Skin of body (tissue), 2 donors: ENCODE results near the gene ARIH1. TPM values are rescaled to one million over a fixed set of nuclear protein-coding genes. Genes with fewer than 3 reads are reported as not detected.
"Not testable (repeated sequence)": the region's sequence is repeated elsewhere in the genome, so short reads cannot be mapped to it uniquely, and the experiment has no call there.

Experiments used
- DNase-seq: peaks from one replicate; lab custom pipeline; 2025; lab: John Stamatoyannopoulos, UW
- total RNA-seq: library from RNA; depleted of rRNA; stranded (reverse); fragments of >200 nt; gene quantifications from one replicate; pipeline ENCODE4 v1.2.3, GENCODE V29; 2014

ARIH1 gene, protein sequence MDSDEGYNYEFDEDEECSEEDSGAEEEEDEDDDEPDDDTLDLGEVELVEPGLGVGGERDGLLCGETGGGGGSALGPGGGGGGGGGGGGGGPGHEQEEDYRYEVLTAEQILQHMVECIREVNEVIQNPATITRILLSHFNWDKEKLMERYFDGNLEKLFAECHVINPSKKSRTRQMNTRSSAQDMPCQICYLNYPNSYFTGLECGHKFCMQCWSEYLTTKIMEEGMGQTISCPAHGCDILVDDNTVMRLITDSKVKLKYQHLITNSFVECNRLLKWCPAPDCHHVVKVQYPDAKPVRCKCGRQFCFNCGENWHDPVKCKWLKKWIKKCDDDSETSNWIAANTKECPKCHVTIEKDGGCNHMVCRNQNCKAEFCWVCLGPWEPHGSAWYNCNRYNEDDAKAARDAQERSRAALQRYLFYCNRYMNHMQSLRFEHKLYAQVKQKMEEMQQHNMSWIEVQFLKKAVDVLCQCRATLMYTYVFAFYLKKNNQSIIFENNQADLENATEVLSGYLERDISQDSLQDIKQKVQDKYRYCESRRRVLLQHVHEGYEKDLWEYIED
- 51.8 TPM for total RNA-seq

DNA sequence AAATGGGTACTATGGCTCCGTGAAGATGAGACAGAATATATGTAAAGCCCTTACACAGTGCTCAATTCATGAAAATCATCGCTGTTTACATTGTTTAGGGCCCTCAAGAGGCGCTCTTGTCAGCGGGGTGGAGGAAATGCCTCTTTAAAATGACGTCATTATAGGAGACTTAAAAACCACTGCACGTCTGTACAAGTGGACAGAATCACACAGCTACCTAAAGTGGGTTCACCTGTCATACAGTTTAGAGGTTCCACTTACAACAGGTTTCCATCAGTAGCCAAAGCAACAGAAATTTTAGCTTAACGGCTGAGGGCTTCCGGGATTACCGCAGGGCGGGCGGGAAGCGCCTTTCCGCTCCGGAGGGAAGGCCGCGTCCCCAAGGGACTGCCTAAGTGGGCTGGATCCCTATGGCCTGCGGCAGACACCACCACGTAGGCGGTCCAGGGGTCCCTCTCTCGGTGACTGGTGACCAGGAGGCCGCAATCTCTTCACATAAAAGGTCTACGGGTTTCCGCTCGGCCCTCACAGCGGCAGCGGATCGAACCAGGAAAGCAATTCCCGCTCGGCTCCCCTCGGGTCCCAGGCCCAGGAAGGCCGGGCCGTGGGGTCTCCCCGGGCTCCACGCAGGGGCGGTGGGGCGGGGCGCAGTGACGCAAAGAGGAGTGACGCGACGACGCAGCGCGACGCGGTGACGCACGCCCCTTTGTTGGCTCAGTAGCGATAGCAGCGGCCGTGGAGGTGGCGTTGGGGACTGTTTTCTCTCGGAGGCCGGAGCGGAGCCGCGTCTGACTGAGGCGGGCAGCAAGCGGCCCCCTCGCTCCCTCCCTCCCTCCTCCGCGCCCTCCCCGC is at the start of gene ARIH1:
Gene ARIH1 (plus strand): TSS at position 717 of the 852 bp plus-strand sequence. CDS start 310 bp downstream, outside the sequence.
- DNase-seq: peak; percentile 96

DNA sequence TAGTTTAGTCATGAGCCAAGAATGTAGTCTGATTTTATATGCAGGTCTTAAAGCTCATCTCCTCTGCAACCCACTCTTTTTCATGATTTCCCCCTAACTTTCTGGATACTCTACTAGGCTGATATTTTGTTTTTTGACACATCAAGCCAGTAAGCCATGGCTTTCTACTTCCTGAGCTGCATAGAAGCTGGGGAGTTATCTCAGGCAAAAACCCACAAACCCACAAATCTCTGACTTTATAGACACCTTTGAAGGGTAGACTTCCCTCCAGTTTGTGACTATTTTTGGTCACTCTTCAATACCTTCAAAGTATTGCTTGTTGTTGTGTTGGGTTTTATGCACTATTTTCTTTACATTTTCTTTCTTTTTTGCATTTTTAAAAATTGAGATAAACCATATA is 47.4 kb upstream of the ARIH1 start:
- no peak for DNase-seq

DNA sequence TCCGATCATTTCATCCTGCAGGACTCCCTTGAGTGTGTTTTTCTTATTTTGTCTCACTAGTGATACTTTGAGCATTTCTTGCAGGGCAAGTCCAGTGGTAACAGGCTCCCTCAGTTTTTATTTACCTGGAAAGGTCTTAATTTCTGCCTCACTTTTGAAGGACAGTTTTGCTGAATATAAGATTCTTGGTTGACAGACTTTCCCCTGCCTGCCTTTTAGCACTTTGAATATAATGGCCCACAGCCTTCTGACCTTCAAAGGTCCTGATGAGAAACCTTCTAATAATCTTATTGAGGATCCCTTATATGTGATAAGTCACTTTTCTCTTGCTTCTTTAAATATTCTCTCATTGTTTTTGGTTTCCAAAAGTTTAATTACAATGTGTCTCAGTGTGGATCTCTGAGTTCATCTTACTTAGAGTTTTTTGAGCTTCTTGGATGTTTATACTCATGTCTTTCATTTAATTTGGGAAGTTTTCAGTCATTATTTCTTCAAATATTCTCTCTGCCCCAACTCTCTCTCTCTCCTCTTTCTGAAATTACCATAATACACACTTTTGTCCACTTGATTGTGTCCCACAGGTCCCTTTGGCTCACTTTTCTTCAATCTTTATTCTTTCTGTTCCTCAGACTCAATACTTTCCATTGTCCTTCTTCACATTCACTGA is 36.3 kb upstream of the ARIH1 start:
- no peak for DNase-seq

DNA sequence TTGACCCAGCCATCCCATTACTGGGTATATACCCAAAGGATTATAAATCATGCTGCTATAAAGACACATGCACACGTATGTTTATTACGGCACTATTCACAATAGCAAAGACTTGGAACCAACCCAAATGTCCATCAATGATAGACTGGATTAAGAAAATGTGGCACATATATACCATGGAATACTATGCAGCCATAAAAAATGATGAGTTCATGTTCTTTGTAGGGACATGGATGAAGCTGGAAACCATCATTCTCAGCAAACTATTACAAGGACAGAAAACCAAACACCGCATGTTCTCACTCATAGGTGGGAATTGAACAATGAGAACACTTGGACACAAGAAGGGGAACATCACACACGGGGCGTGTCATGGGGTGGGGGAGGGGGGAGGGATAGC is 31.3 kb upstream of the ARIH1 start:
- not testable (repeated sequence) for DNase-seq

DNA sequence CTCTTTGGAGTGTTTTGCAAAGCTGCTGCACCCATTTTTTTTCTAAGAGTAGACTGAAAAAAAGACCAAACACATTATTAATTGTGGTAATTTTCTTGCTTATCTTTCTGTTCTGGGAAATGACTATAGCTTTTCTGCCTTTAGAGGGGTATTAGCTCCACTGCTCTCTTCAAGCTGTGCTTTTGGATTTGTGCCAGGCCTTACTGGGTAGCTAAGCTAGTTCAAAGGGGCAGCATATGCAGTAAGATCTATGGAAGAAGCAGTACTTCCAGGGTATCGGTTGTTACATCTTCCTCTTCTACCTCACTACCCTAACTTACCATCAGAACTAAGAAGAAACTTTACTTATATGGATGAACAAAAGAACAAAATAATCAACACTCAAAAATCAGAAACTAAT is 28.7 kb upstream of the ARIH1 start:
- DNase-seq: no peak

DNA sequence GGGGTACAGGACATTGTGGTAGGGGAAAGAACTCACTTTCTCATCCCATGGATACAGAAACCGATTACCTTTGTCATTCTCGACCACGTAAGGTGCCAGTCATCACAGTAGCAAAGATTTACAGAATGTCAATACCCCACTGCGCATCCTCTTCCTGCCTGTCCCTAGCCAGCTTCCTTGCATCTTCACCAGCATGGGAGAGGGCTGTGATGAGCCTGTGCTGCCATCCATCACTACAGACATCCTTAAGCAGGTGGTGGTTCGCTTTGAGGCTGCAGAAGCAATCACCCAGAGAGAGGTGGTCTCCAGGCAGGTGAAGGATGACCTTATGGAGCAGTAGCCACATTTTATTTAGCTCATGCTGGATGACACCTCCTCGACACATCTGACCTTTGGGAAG is 23.3 kb upstream of the ARIH1 start:
- no peak for DNase-seq

DNA sequence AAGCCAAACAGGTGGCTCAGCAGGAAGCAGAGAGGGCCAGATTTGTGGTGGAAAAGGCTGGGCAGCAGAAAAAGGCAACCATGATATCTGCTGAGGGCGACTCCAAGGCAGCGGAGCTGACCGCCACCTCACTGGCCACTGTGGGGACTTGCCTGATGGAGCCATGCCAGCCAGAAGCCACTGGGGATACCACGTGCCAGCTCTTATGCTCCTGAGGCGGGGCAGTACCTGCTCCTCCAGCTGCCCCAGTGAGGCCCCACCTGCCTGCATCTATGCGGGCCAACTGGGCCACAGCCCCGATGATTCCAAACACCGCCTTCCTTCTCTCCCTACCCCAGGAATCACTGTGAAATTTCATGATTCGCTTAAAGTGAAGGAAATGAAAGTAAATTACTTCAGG is 22.9 kb upstream of the ARIH1 start:
- no peak for DNase-seq

DNA sequence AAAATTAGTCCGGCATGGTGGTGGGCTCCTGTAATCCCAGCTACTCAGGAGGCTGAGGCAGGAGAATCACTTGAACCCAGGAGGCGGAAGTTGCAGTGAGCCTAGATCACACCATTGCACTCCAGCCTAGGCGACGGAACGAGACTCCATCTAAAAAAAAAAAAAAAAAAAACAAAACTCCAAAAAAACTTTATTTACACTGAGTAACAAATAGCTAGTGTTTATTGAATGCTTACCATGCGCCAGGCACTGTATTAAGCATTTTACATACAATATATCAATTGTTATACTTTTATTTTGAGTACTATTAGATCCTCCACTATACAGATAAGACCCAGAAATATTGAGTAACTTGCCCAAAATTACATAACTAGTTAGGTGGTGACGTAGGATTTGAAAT is 17.4 kb upstream of the ARIH1 start:
- DNase-seq: no peak

DNA sequence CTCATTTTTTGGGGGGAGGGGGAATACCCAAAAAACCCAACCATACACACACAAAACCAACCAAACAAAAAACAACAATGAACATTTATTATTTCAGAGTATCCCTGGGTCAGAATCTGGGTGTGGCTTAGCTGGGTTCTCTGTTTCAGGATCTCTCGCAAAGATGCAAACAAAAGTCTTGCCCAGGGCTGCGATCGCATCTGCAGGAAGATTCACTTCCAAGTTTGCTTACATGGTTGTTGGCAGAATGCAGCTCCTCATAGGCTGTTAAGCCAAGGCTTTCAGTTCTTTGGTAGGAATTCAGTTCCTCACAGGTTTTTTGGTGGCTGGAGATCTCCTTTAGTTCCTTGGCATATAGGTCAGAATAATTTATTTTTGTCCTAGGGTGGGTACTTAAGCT is 13.7 kb upstream of the ARIH1 start:
- DNase-seq: no peak

DNA sequence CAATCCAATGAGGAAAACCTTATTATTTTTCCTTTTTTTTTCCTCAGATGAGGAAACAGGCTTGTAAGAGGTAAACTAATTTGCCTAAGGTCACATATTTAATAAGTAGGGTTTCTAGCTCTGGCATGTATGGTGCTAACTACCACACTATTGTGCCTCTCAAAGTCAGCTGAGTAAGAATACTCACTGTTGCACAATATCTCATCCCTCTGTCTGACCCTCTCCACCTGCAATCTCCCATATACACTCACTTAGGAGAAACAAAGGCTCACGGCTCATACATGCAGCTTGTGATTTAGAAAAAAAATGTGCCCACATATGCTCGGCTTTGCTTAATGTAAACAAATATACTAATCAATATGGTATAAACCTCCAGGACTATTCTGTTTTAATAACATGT is 10.4 kb upstream of the ARIH1 start:
- no peak for DNase-seq

DNA sequence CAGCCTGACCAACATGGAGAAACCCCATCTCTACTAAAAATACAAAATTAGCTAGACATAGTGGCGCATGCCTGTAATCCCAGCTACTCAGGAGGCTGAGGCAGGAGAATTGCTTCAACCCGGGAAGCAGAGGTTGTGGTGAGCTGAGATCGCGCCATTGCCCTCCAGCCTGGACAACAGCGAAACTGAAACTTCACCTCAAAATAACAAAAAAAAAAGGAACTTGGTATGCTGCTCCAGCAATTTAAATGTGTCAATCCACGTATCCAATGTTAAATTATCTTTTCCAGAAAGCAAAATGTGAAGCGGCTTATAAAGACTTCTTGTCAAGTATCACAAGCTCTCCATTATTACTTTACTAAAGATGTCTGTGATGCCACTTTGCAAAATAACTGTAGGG is 9.9 kb upstream of the ARIH1 start:
- no peak for DNase-seq

DNA sequence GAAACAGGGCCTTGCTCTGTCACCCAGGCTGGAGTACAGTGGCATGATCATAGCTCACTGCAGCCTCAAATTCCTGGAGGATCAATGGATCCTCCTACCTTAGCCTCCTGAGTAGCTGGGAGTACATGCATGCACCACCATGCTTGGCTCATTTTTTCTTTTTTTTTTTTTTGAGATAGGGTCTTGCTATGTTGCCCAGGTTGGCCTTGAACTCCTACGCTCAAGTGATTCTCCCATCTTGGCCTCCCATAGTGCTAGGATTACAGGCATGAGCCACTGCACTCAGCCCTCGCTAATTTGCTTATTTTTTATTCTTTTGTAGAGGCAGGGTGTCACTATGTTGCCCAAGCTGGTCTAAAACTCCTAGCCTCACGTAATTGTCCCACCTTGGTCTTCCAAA is 6.0 kb upstream of the ARIH1 start:
- no peak for DNase-seq

DNA sequence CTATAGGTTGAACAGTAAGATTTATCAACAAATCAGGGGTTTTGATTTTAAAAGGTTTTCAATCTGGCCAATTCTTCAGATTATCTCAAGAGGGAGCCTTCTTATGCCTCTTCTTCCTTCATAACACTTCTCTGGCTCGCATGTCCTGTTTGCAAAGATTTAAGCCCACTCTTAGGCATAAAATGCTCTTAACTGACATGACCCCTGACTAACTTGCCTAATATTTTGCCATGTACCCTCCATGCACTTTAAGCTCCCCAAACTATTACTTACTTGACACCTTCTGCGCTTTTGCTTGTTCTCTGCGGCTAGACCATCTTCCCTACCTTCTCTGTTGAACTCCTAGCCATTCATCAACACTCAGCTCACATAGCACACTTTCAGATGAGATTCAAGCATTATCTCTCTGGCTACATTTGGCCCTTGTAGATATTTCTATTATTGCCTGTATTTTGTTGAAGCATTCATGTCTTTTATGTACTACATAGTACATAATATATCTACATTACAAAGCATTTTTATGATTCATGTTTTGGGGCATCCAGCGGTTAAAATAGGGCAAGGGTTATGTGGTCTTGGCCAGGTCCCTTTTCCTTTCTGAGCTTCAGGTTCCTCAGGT is 1.0 kb upstream of the ARIH1 start:
- peak; percentile 56 for DNase-seq

DNA sequence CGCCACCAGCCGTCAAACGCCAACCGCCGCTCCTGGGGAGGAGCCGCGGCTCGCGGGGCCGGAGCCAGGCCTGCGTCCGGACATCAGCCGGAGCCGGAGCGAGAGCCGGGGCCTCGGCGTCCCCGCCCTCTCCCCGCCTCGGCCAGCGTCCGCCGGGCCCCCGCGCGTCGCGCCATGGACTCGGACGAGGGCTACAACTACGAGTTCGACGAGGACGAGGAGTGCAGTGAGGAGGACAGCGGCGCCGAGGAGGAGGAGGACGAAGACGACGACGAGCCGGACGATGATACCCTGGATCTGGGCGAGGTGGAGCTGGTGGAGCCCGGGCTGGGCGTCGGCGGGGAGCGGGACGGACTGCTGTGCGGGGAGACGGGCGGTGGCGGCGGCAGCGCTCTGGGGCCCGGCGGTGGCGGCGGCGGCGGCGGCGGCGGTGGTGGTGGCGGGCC is 359 bp downstream of the ARIH1 start:
- DNase-seq: no peak

DNA sequence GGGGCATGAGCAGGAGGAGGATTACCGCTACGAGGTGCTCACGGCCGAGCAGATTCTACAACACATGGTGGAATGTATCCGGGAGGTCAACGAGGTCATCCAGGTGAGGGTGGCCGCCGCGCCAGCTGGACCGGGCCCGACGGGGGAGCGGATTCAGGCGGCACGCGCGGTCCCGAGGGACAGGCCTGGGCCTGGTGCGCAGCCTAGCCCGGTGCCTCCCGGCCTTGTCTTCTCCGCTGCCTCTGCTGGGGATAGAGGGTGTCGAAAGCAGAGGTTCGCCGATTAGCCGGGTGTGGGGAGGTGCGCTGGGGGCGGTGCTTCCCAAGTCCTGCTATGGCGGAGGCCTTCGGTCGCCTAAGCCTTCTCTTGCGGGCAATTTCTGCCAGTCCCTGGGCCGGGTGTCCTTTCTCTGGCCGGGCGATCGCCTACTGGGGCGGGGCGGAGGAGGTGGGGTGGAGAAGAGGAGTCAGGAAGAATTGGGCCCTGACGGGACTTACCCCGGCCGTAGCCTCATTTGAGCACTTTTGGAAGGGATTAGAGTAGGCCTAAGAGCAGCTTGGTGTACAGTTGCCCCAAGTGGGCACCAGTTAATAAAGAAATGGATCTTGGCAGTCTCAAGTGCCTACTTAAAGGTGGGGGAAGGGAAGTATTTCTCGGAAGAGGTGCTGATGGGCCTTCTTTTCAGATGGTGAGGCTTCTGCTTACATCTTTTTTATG is 940 bp downstream of the ARIH1 start:
- DNase-seq: peak; percentile 64

DNA sequence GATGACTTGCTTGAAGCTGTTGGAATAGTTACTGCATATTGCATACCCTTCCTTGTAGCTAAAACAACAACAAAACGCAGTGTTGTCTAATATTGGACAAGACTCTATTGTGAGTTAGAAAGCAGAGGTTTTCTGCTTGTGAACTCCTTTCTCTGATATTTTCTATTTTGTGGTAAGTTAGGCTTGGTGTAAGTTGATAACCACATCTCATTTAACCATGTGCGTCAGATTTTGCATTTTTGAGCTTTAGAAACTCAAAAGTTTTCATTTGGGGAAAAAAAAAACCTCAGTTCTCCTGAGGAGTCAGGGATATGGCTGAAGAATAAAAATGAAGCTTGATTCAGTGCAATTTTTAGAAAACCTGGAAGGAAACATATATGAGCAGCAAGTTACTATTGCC is 1.5 kb downstream of the ARIH1 start:
- DNase-seq: no peak

DNA sequence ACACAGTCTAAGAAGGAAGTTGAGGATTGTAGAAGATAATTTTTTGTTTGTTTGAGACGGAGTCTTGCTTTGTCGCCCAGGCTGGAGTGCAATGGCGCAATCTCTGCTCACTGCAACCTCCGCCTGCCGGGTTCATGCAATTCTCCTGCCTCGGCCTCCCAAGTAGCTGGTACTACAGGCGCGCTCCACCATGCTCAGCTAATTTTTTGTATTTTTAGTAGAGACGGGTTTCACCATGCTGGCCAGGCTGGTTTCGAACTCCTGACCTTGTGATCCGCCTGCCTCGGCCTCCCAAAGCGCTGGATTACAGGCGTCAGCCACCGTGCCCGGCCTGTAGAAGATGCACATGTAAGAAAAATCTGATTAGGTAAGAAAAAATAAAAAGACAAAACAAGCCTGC is 2.2 kb downstream of the ARIH1 start:
- DNase-seq: not testable (repeated sequence)

DNA sequence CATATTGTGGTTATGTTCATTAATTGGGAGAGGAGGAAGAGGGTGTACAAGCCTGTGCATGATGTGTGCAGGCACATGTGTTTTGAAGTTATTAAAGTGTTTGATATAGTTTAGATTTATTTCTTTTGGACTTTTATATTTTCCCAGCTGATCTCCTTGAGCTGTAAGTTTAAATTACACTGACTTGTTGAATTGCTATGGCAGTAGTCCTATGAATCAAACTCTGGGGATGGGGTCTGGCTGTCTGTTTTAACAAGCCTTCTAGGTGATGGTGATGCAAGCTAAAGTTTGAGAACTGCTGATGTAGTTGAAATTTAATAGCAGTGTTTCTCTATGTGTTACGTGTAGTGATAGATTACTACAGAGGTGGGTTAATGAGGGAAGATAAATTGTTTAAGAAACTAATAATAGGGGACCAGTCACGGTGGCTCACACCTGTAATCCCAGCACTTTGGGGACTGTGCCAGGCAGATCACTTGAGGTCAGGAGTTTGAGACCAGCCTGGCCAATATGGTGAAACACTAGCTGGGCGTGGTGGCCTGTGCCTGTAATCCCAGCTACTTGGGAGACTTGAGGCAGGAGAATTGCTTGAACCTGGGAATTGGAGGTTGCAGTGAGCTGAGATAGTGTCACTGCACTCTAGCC is 7.0 kb downstream of the ARIH1 start:
- no peak for DNase-seq

DNA sequence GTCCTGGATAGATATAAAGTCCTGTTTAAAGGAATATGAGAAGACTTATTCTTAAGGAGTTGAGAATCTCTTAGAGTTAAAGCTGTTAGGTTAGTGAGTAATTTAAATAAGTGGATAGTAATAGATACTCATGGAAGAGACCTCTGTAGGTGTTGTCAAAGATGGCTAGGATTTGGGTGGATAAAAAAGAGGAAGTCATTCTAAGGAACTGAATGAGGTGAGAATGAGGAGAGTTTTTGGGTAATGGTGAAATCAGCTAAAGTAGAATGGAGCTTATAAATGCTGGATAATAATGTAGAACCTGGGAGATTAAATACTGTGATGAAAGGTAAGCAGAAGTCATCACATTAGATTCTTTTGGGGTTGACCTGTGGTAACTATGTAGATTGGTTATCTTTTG is 8.1 kb downstream of the ARIH1 start:
- DNase-seq: no peak

DNA sequence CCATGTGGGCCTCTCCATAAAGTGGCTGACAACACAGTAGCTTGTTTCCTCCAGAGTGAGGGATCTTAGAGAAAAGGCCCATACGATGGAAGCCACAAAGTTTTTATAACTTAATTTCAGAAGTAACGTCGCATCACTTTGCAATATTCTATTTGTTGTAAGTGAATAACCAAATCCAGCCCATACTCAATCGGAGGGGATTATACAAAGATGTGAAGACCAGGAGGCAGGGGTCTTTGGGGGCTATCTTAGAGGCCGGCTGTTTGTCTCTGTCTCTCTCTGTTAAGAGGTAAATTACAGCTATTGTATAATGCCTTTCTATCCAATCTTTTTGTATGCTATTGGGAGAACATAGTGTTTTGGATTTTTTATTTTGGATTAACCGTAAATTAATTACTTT is 9.1 kb downstream of the ARIH1 start:
- DNase-seq: no peak
